Adrenal gland (tissue), 12 donors: ENCODE measurements around the gene POLR3GL. TPM values are rescaled to one million over a fixed set of nuclear protein-coding genes. Genes with fewer than 3 reads are reported as not detected.
A peak's percentile ranks its signal among the peaks of the same experiment; 100 is the strongest.
"Not testable (repeated sequence)": the region's sequence is repeated elsewhere in the genome, so short reads cannot be mapped to it uniquely, and the experiment has no call there.

Experiments
- DNase-seq, 7 donors: peaks; one replicate each; pipeline ENCODE4 v3.0.0-alpha.2; 2019 to 2020
- H3K27ac ChIP-seq, 5 donors: fragments of 200-600 bp; sonication (generic) in 4 of 5; 1 replicate in 3 of 5; 2 replicates in 2 of 5; pipeline versions ENCODE4 v1.5.1 to v1.8.0; 2016 to 2020; ENCODE audit warnings: mild to moderate bottlenecking in 1 of 5
- H3K27me3 ChIP-seq: fragments of 200-600 bp; 2 replicates; pipeline ENCODE4 v1.8.0; 2021
- H3K36me3 ChIP-seq, 2 donors: fragments of 200-600 bp; replicated peaks in 1 of 2; 1 replicate in 1 of 2; 2 replicates in 1 of 2; pipeline versions ENCODE4 v1.5.1 to v1.8.0; 2018 to 2022
- H3K4me1 ChIP-seq, 2 donors: fragments of 200-600 bp; replicated peaks in 1 of 2; 1 replicate in 1 of 2; 2 replicates in 1 of 2; pipeline versions ENCODE4 v1.5.1 to v1.8.0; 2018 to 2021
- H3K4me3 ChIP-seq, 4 donors: fragments of 200-600 bp; sonication (generic) in 3 of 4; one replicate each; pipeline ENCODE4 v1.5.1; 2016 to 2018
- H3K9me3 ChIP-seq, 3 donors: fragments of 200-600 bp; sonication (generic) in 1 of 3; replicated peaks in 1 of 3; 1 replicate in 2 of 3; 2 replicates in 1 of 3; pipeline versions ENCODE4 v1.5.1 to v1.8.0; 2016 to 2021
- CTCF ChIP-seq, 6 experiments: fragments of 450-650 bp in 4 of 6; fragments of 200-600 bp in 2 of 6; sonication (generic) in 1 of 6; IDR thresholded peaks; 1 replicate in 5 of 6; 2 replicates in 1 of 6; pipeline versions ENCODE4 v1.5.1 to v1.8.0; 2016 to 2021; ENCODE audit warnings: antibody characterized with exemption in 6 of 6, mild to moderate bottlenecking in 2 of 6, moderate library complexity in 1 of 6
- POLR2A ChIP-seq, 2 donors: fragments of 450-650 bp; IDR thresholded peaks; one replicate each; pipeline ENCODE4 v1.6.1; 2017; ENCODE audit warnings: antibody characterized with exemption in 2 of 2, mild to moderate bottlenecking in 2 of 2, moderate library complexity in 1 of 2
- WGBS, 4 donors: extraction: QIAGEN DNeasy Blood & Tissue Kit in 2 of 4; methylation state at CpG; one replicate each; pipeline versions ENCODE4 v1.1.5 to v1.1.7; 2013 to 2017; 5-methylcytosine and 5-hydroxymethylcytosine counted together
- intact Hi-C, 2 donors: fragments of 100-400 bp; cut with DNase I; formaldehyde crosslinking; loops; one replicate each; pipeline versions ENCODE4 v1.14.1 to v1.15.0; 2022 to 2023
- polyA plus RNA-seq, 3 donors: library from polyadenylated mRNA; stranded (reverse); fragments of 200-250 nt in 2 of 3; fragments of 350-450 nt in 1 of 3; fragmentation: Illumina TruSeq in 1 of 3; extraction: RNeasy Lipid Tissue Mini Kit (QIAGEN cat#74804) in 1 of 3; gene quantifications; one replicate each; pipeline ENCODE4 v1.2.3, GENCODE V29; 2013 to 2014
- total RNA-seq, 9 donors: library from RNA; depleted of rRNA in 4 of 9; stranded (reverse); fragments of >200 nt in 4 of 9; fragments of 120-200 nt in 1 of 9; fragmentation: NEBNext Ultra II Directional in 1 of 9; extraction: Animal tissue kit (Norgen Biotek cat#: 25700) in 1 of 9; gene quantifications; one replicate each; pipeline versions ENCODE4 v1.1.0 to v1.2.4, GENCODE V29; 2013 to 2023
- donor health status: healthy with polysubstance abuse.
- donor health status: Bipolar disorder and iron deficiency.
- donor health status: DM: yes; HTN: yes; CAD: no.
- donor health status: DM: no; HTN: no; CAD: no.
- donor health status: DM: no; HTN: no; CAD: no.
- donor health status: DM: yes; HTN: yes; CAD: no.

POLR3GL gene
- total and polyA plus RNA-seq, 12 donors, result 18.4 to 48.7 (median 32.4) TPM

- Histone ChIP-seq H3K27me3 (no peaks in the 10 kb centered on the region), H3K36me3 (peaks cover 0 to 28% of the 10 kb centered on the region in 2 donors), H3K4me3 (peak within 1 kb of the TSS; percentile 14 to 85 (median 74)), H3K9me3 (no peaks in the 10 kb centered on the region), H3K4me1 (peaks cover 8 to 40% of the 10 kb centered on the region in 2 donors), H3K27ac (peak within 1 kb of the TSS; percentile 37 to 89 (median 77))
- intact Hi-C loops, result loop anchor here (5.0 kb wide), 2 partner anchors 49 to 89 kb away; no protein-coding TSS in a partner anchor
- peak in 1 of 6 experiments; percentile 26 for TF ChIP-seq CTCF (IDR thresholded peaks at IDR 0.05)
- TF ChIP-seq POLR2A (IDR thresholded peaks at IDR 0.05), result peak; percentile 18 to 35
- DNase-seq, result peak; percentile 86 to 94 (median 90)
- WGBS, 4 donors, result 0 to 1% (median 0%) methylated on average over 22 to 51 of the region's 51 CpGs
Measured at GRCh38 chr1:145918144-145918991, 46.1 kb upstream of the POLR3GL start, which contains the start of gene PEX11B. PEX11B (minus strand) TSS chr1:145918717; CDS start chr1:145918688, 29 bp downstream.

DNA sequence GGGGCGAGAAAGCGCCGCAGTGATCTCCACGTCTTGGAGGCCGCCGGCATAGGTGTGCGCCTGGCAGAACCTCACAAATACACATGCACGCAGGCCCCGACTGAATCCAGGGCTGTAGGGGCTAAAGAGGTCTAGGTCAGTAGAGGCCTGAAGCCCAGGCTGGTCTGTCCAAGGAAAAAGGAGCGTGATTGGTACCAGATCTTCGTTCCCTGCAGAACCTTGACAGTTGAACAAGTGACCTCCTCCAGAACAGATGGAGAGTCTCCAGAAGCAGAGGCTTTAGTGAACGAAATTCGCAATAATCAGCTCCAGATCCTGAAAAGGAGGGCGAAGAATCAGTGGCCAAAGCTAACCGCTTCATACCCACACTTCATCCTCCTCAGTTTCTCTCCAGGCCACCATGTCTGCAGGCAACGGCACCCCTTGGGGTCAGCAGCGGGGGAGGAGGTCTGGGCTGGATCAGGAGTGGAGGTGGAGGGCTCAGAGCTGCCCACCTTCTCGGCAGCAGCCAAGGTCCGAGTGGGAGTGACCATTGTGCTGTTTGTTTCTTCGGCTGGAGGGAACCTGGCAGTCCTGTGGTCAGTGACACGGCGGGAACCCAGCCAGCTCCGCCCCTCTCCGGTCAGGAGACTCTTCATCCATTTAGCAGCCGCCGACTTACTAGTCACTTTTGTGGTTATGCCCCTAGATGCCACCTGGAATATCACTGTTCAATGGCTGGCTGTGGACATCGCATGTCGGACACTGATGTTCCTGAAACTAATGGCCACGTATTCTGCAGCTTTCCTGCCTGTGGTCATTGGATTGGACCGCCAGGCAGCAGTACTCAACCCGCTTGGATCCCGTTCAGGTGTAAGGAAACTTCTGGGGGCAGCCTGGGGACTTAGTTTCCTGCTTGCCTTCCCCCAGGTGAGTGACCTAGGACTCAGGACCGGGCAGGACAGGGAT, 45.2 kb upstream of the POLR3GL start:
- peaks cover 8 to 41% of the 10 kb centered on the region in 2 donors for H3K4me1 ChIP-seq
- H3K27ac ChIP-seq, result peak overlapping the region; percentile 37 to 89 (median 77)
- peaks cover 0 to 28% of the 10 kb centered on the region in 2 donors for H3K36me3 ChIP-seq
- intact Hi-C loops, result loop anchor here (5.0 kb wide), 2 partner anchors 48 to 88 kb away; no protein-coding TSS in a partner anchor
- no peaks in the 10 kb centered on the region for H3K9me3 ChIP-seq
- WGBS, 4 donors, result 1 to 6% (median 3%) methylated on average over 11 to 33 of the region's 33 CpGs
- no peaks in the 10 kb centered on the region for H3K27me3 ChIP-seq
- peak overlapping the region in 3 of 4 donors; percentile 2 to 85 (median 68) for H3K4me3 ChIP-seq
- peak; percentile 69 to 88 (median 78) for DNase-seq
- peak in 1 of 2 donors; percentile 32 for TF ChIP-seq POLR2A (IDR thresholded peaks at IDR 0.05)
- TF ChIP-seq CTCF (IDR thresholded peaks at IDR 0.05), result peak in 3 of 6 experiments; percentile 11 to 26 (median 16)

GRCh38 chr1:145920297-145920696, 44.2 kb upstream of the POLR3GL start:
- Histone ChIP-seq H3K4me1 (peaks cover 8 to 41% of the 10 kb centered on the region in 2 donors), H3K36me3 (peaks cover 0 to 24% of the 10 kb centered on the region in 2 donors)
- intact Hi-C loops, H3K4me3 ChIP-seq, DNase-seq, H3K27ac ChIP-seq, H3K27me3 ChIP-seq, H3K9me3 ChIP-seq: not testable (repeated sequence)
- 92 to 99% (median 98%) methylated on average over 2 of the region's 4 CpGs for WGBS, 4 donors

- H3K4me1 ChIP-seq, result peaks cover 16 to 43% of the 10 kb centered on the region in 2 donors
- H3K36me3 ChIP-seq, result peaks cover 0 to 18% of the 10 kb centered on the region in 2 donors
- no peak for DNase-seq
- intact Hi-C loops, result no loop called here
- H3K27me3 ChIP-seq, result no peaks in the 10 kb centered on the region
- H3K4me3 ChIP-seq, result no peak overlapping the region
- TF ChIP-seq POLR2A (IDR thresholded peaks at IDR 0.05) (no peak), CTCF (IDR thresholded peaks at IDR 0.05) (no peak)
- no peaks in the 10 kb centered on the region for H3K9me3 ChIP-seq
- H3K27ac ChIP-seq, result no peak overlapping the region
- 78 to 89% (median 84%) methylated on average over 2 of the region's 2 CpGs for WGBS, 4 donors
Measured at GRCh38 chr1:145922266-145922665, 42.2 kb upstream of the POLR3GL start.
